Neuronal stem cell (in vitro differentiated cells): ENCODE measurements around the gene CNOT6.

Source experiments
- DNase-seq: peaks from one replicate; pipeline ENCODE4 v3.0.0-alpha.2; 2013; ENCODE audit warnings: low spot score
- H2AFZ ChIP-seq: one replicate; pipeline ENCODE4 v1.6.1; 2013; ENCODE audit warnings: mild to moderate bottlenecking, low read length, inconsistent platforms
- H2AK5ac ChIP-seq: 2 replicates; pipeline ENCODE4 v1.6.1; 2013; ENCODE audit warnings: low read depth, mild to moderate bottlenecking, inconsistent platforms, low read length, moderate library complexity, mixed read lengths
- H2BK120ac ChIP-seq: 2 replicates; pipeline ENCODE4 v1.6.1; 2013; ENCODE audit warnings: low read depth, mild to moderate bottlenecking, inconsistent platforms, low read length, moderate library complexity, mixed read lengths
- H2BK12ac ChIP-seq: one replicate; pipeline ENCODE4 v1.6.1; 2013; ENCODE audit warnings: low read length, inconsistent platforms
- H2BK15ac ChIP-seq: 2 replicates; pipeline ENCODE4 v1.6.1; 2013; ENCODE audit warnings: mild to moderate bottlenecking, low read length, inconsistent platforms, mixed read lengths
- H2BK5ac ChIP-seq: one replicate; pipeline ENCODE4 v1.6.1; 2013; ENCODE audit warnings: inconsistent platforms, mild to moderate bottlenecking, low read length, moderate library complexity
- H3K14ac ChIP-seq: one replicate; pipeline ENCODE4 v1.6.1; 2013; ENCODE audit warnings: low read length, inconsistent platforms
- H3K18ac ChIP-seq: 2 replicates; pipeline ENCODE4 v1.6.1; 2013; ENCODE audit warnings: low read length, inconsistent platforms
- H3K23ac ChIP-seq: 2 replicates; pipeline ENCODE4 v1.6.1; 2013; ENCODE audit warnings: low read depth, mild to moderate bottlenecking, mixed read lengths, low read length, inconsistent platforms; ENCODE audit not compliant: poor library complexity
- H3K27ac ChIP-seq: replicated peaks from 3 replicates; pipeline ENCODE4 v1.5.1; 2013; ENCODE audit warnings: low read length, inconsistent platforms
- H3K27me3 ChIP-seq, 3 experiments: 2 replicates each; pipeline ENCODE4 v1.6.1; 2013; ENCODE audit warnings: low read length in 3 of 3, mild to moderate bottlenecking in 2 of 3, inconsistent platforms in 1 of 3, low read depth in 1 of 3, mixed read lengths in 1 of 3, moderate library complexity in 1 of 3; ENCODE audit not compliant: control insufficient read depth in 3 of 3, insufficient read depth in 3 of 3
- H3K36me3 ChIP-seq, 2 donors: replicated peaks in 1 of 2; 2 replicates each; pipeline ENCODE4 v1.6.1; 2013; ENCODE audit warnings: low read length in 2 of 2; ENCODE audit not compliant: control insufficient read depth in 2 of 2, insufficient read depth in 2 of 2
- H3K4ac ChIP-seq: 2 replicates; pipeline ENCODE4 v1.6.1; 2013; ENCODE audit warnings: inconsistent platforms, mild to moderate bottlenecking, low read length, moderate library complexity
- H3K4me1 ChIP-seq, 2 donors: 1 replicate in 1 of 2; 2 replicates in 1 of 2; pipeline ENCODE4 v1.6.1; 2013; ENCODE audit warnings: low read length in 2 of 2, low read depth in 1 of 2; ENCODE audit not compliant: control insufficient read depth in 2 of 2, insufficient read depth in 1 of 2
- H3K4me2 ChIP-seq: one replicate; pipeline ENCODE4 v1.6.1; 2013; ENCODE audit warnings: mild to moderate bottlenecking, low read length, inconsistent platforms; ENCODE audit not compliant: insufficient read depth, poor library complexity, severe bottlenecking
- H3K4me3 ChIP-seq, 2 donors: 2 replicates each; pipeline ENCODE4 v1.5.1; 2013; ENCODE audit warnings: low read length in 2 of 2, mild to moderate bottlenecking in 2 of 2, inconsistent platforms in 1 of 2, moderate library complexity in 1 of 2
- H3K79me1 ChIP-seq: one replicate; pipeline ENCODE4 v1.6.1; 2013; ENCODE audit warnings: low read depth, mild to moderate bottlenecking, inconsistent platforms, low read length, moderate library complexity
- H3K9ac ChIP-seq: one replicate; pipeline ENCODE4 v1.6.1; 2013; ENCODE audit warnings: mild to moderate bottlenecking, low read depth, low read length, inconsistent platforms; ENCODE audit not compliant: poor library complexity
- H3K9me3 ChIP-seq, 2 donors: replicated peaks in 1 of 2; 2 replicates each; pipeline versions ENCODE3 to v1.6.1; 2013; ENCODE audit warnings: low read length in 2 of 2, mild to moderate bottlenecking in 2 of 2, inconsistent platforms in 1 of 2, low read depth in 1 of 2, mixed read lengths in 1 of 2, moderate library complexity in 1 of 2; ENCODE audit not compliant: control insufficient read depth in 2 of 2, insufficient read depth in 1 of 2
- H4K8ac ChIP-seq: one replicate; pipeline ENCODE4 v1.6.1; 2013; ENCODE audit warnings: low read depth, mild to moderate bottlenecking, inconsistent platforms, low read length, moderate library complexity
- H4K91ac ChIP-seq: one replicate; pipeline ENCODE4 v1.6.1; 2013; ENCODE audit warnings: low read length, low read depth, mild to moderate bottlenecking, inconsistent platforms; ENCODE audit not compliant: poor library complexity
- WGBS, 2 donors: extraction: QIAGEN DNeasy Blood & Tissue Kit; methylation state at CpG; one replicate each; pipeline ENCODE4 v1.1.7; 2013; ENCODE audit warnings: missing lambda C conversion rate in 2 of 2, mixed read lengths in 1 of 2; ENCODE audit not compliant: insufficient read length in 2 of 2, insufficient replicate concordance in 1 of 2; ENCODE audit errors: extremely low coverage in 2 of 2; 5-methylcytosine and 5-hydroxymethylcytosine counted together

CNOT6 gene

GRCh38 chr5:180621311-180621710 is 127.1 kb downstream of the CNOT6 start:
- Histone ChIP-seq H4K8ac (no peak overlapping the region), H3K4me3 (no peak overlapping the region), H3K4me2 (no peak overlapping the region), H2BK5ac (no peak overlapping the region), H4K91ac (no peak overlapping the region), H2BK15ac (peak overlapping the region; percentile 75), H2BK120ac (no peak overlapping the region), H3K79me1 (no peaks in the 10 kb centered on the region), H3K27me3 (peaks cover 0 to 10% (median 4%) of the 10 kb centered on the region in 3 experiments), H3K9me3 (peaks cover 0 to 6% of the 10 kb centered on the region in 2 donors), H3K14ac (peak overlapping the region; percentile 82), H3K23ac (peak overlapping the region; percentile 89), H3K36me3 (peaks cover 0 to 6% of the 10 kb centered on the region in 2 donors), H2AFZ (no peak overlapping the region), H2BK12ac (peak overlapping the region; percentile 22), H3K4me1 (peaks cover 10% of the 10 kb centered on the region in 2 donors), H2AK5ac (peak overlapping the region; percentile 95), H3K4ac (peak overlapping the region; percentile 66), H3K9ac (no peak overlapping the region), H3K27ac (no peak overlapping the region), H3K18ac (peak overlapping the region; percentile 38)
- DNase-seq: no peak
- WGBS, 2 donors: no CpG with 5 or more reads among the region's 32 CpGs

DNA sequence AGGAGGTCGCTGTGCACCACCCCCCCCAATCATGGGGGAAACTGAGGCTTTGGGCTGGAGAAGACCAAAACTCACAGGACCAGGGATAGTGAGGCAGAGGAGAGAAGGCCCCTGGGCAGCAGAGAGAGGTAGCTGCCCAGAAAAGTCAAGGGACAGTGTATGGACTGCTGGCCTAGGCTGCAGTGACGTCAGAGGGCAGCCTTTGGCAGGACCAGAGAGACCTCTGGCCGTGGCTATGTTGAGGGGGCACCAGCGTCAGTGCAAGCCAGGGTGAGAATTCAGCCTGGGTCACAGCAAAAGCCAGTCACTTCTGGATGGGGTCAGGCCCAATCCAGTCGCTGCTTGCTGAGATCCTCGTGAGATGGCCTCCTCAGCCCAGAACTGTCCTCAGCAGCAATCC is 128.7 kb downstream of the CNOT6 start:
- Histone ChIP-seq H3K4me3 (no peak overlapping the region), H2BK12ac (no peak overlapping the region), H3K4me1 (peaks cover 10% of the 10 kb centered on the region in 2 donors), H3K9ac (no peak overlapping the region), H3K9me3 (peaks cover 0 to 6% of the 10 kb centered on the region in 2 donors), H2BK120ac (no peak overlapping the region), H3K4ac (no peak overlapping the region), H2AFZ (peak overlapping the region; percentile 78), H3K27me3 (peaks cover 0 to 24% (median 4%) of the 10 kb centered on the region in 3 experiments), H3K79me1 (no peaks in the 10 kb centered on the region), H3K36me3 (no peaks in the 10 kb centered on the region), H2AK5ac (peak overlapping the region; percentile 92), H3K4me2 (no peak overlapping the region), H3K27ac (no peak overlapping the region), H3K18ac (peak overlapping the region; percentile 13), H2BK5ac (peak overlapping the region; percentile 53), H3K23ac (no peak overlapping the region), H4K91ac (no peak overlapping the region), H3K14ac (peak overlapping the region; percentile 56), H4K8ac (no peak overlapping the region), H2BK15ac (no peak overlapping the region)
- no peak for DNase-seq
- no CpG with 5 or more reads among the region's 6 CpGs for WGBS, 2 donors

GRCh38 chr5:180623411-180623834 is 129.2 kb downstream of the CNOT6 start:
- H3K9ac ChIP-seq: peak overlapping the region; percentile 60
- H2AK5ac ChIP-seq: no peak overlapping the region
- H2AFZ ChIP-seq: peak overlapping the region; percentile 78
- no peak overlapping the region for H3K4ac ChIP-seq
- H2BK120ac ChIP-seq: no peak overlapping the region
- H3K4me1 ChIP-seq: peaks cover 8 to 10% of the 10 kb centered on the region in 2 donors
- no peaks in the 10 kb centered on the region for H3K79me1 ChIP-seq
- peak overlapping the region; percentile 71 for H3K18ac ChIP-seq
- no peak overlapping the region for H3K27ac ChIP-seq
- H3K36me3 ChIP-seq: no peaks in the 10 kb centered on the region
- H3K14ac ChIP-seq: no peak overlapping the region
- no peak overlapping the region for H2BK12ac ChIP-seq
- peak overlapping the region; percentile 73 for H3K23ac ChIP-seq
- H4K91ac ChIP-seq: no peak overlapping the region
- H2BK5ac ChIP-seq: peak overlapping the region; percentile 46
- H2BK15ac ChIP-seq: no peak overlapping the region
- H3K9me3 ChIP-seq: peaks cover 0 to 6% of the 10 kb centered on the region in 2 donors
- WGBS, 2 donors: no CpG with 5 or more reads among the region's 10 CpGs
- no peak overlapping the region for H3K4me3 ChIP-seq
- no peak overlapping the region for H3K4me2 ChIP-seq
- no peak overlapping the region for H4K8ac ChIP-seq
- H3K27me3 ChIP-seq: peaks cover 0 to 29% (median 4%) of the 10 kb centered on the region in 3 experiments
- no peak for DNase-seq

- H3K18ac ChIP-seq: peak overlapping the region; percentile 71
- no peak overlapping the region for H3K14ac ChIP-seq
- no peak overlapping the region for H3K4me3 ChIP-seq
- no peak overlapping the region for H2BK120ac ChIP-seq
- no peak for DNase-seq
- H2BK12ac ChIP-seq: no peak overlapping the region
- no peak overlapping the region for H2AK5ac ChIP-seq
- no peak overlapping the region for H3K27ac ChIP-seq
- no peak overlapping the region for H2BK15ac ChIP-seq
- H3K27me3 ChIP-seq: peaks cover 0 to 33% (median 4%) of the 10 kb centered on the region in 3 experiments
- no peaks in the 10 kb centered on the region for H3K36me3 ChIP-seq
- H3K9ac ChIP-seq: no peak overlapping the region
- no peaks in the 10 kb centered on the region for H3K79me1 ChIP-seq
- no CpG with 5 or more reads among the region's 15 CpGs for WGBS, 2 donors
- peak overlapping the region; percentile 73 for H3K23ac ChIP-seq
- peak overlapping the region; percentile 46 for H2BK5ac ChIP-seq
- H3K9me3 ChIP-seq: peaks cover 0 to 6% of the 10 kb centered on the region in 2 donors
- no peak overlapping the region for H4K91ac ChIP-seq
- no peak overlapping the region for H3K4ac ChIP-seq
- H4K8ac ChIP-seq: no peak overlapping the region
- H3K4me1 ChIP-seq: peaks cover 7 to 10% of the 10 kb centered on the region in 2 donors
- no peak overlapping the region for H3K4me2 ChIP-seq
- H2AFZ ChIP-seq: peak overlapping the region; percentile 78
These were observed 129.7 kb downstream of the CNOT6 start for GRCh38 chr5:180623844-180624243.
